NK-92 (cell line): ENCODE measurements around the gene TPCN2.

ENCODE experiments used
- DNase-seq: peaks from one replicate; lab custom pipeline; 2025; ENCODE audit not compliant: unreplicated experiment; lab: John Stamatoyannopoulos, UW

Gene TPCN2

GRCh38 chr11:69055598-69056516, 7.1 kb downstream of the TPCN2 start:
- no peak for DNase-seq

- DNase-seq: no peak
Observed at GRCh38 chr11:69057236-69057635, 8.5 kb downstream of the TPCN2 start.

GRCh38 chr11:69057801-69058200, 9.1 kb downstream of the TPCN2 start:
- DNase-seq: no peak

GRCh38 chr11:69058511-69059270, 10.0 kb downstream of the TPCN2 start:
- DNase-seq: no peak

GRCh38 chr11:69059429-69059828, 10.7 kb downstream of the TPCN2 start:
- no peak for DNase-seq

- DNase-seq: no peak
Observed at GRCh38 chr11:69059985-69060384, 11.3 kb downstream of the TPCN2 start.

GRCh38 chr11:69060806-69061712, 12.3 kb downstream of the TPCN2 start:
- DNase-seq: no peak

- DNase-seq: no peak
Observed at GRCh38 chr11:69061713-69062053, 13.0 kb downstream of the TPCN2 start.

GRCh38 chr11:69062169-69062855, 13.6 kb downstream of the TPCN2 start:
- no peak for DNase-seq

GRCh38 chr11:69062873-69063651, 14.3 kb downstream of the TPCN2 start:
- DNase-seq: no peak

- DNase-seq: no peak
Observed at GRCh38 chr11:69063652-69064260, 15.0 kb downstream of the TPCN2 start.

GRCh38 chr11:69064394-69064957, 15.7 kb downstream of the TPCN2 start:
- no peak for DNase-seq

- no peak for DNase-seq
Observed at GRCh38 chr11:69065147-69065710, 16.5 kb downstream of the TPCN2 start.

- DNase-seq: no peak
Observed at GRCh38 chr11:69066122-69067112, 17.7 kb downstream of the TPCN2 start.

GRCh38 chr11:69067200-69067599, 18.5 kb downstream of the TPCN2 start:
- DNase-seq: no peak

- DNase-seq: no peak
Observed at GRCh38 chr11:69071086-69071800, 22.5 kb downstream of the TPCN2 start.

- DNase-seq: no peak
Observed at GRCh38 chr11:69071956-69072355, 23.2 kb downstream of the TPCN2 start.
